ENCODE measurements around the gene JMY. TPM values are rescaled to one million over a fixed set of nuclear protein-coding genes. Genes with fewer than 3 reads are reported as not detected.

The JMY gene
- total RNA-seq, 1 experiment from 2014 or later: 3.5 TPM

DNA sequence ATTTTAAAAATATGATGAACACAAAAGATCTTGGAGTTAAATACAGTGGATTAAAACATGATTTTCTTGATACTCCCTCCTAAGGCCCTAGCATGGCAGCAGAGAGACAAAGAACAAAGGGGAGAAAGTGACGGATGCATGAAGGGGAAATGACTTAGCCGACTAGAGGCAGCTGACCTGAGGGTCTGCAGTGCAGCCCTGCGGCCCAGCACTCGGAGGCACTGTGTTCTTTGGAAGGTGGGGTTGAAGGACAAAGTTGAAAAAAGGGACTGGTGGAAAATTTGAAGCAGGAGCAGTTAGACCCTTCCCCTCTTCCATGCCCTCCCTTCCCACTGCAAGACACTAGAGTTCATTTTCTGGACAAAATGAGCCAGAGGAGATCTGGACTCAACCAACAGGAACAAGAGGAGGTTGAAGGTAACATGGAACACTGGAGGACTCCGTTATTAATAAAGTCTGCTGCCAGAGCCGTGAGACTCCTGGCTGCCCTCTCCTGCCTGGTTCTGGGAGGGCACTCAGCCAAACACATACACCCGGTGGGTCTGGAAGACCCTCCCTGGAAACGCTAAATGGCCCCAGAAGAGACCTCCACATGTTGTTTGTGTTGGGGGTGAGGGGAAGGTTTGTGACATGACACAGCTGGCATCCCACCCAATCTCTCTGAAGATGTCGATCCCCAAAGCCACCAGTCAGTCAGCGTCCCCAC is 98.1 kb downstream of the JMY start:
- H3K36me3 ChIP-seq (ENCODE audit: insufficient read depth, low read length, poor library complexity, severe bottlenecking): no peaks in the 10 kb centered on the region
- no peaks in the 10 kb centered on the region for H3K9me3 ChIP-seq (ENCODE audit: low read depth, low read length, poor library complexity, severe bottlenecking)
- CTCF ChIA-PET: no interaction called here
- H3K27ac ChIP-seq (ENCODE audit: low read depth, low read length, poor library complexity, severe bottlenecking): no peak overlapping the region
- intact Hi-C loops (cut with micrococcal nuclease; ENCODE audit: unreplicated experiment): no loop called here
- H3K27me3 ChIP-seq (replicated peaks; ENCODE audit: insufficient read depth, low read depth, low read length, poor library complexity): no peaks in the 10 kb centered on the region
- POLR2A ChIA-PET (ENCODE audit: low non-redundant PET): no interaction called here
- no TSS peak for BruUV-seq (replicated peaks)
- TF ChIP-seq, protein P1, sequence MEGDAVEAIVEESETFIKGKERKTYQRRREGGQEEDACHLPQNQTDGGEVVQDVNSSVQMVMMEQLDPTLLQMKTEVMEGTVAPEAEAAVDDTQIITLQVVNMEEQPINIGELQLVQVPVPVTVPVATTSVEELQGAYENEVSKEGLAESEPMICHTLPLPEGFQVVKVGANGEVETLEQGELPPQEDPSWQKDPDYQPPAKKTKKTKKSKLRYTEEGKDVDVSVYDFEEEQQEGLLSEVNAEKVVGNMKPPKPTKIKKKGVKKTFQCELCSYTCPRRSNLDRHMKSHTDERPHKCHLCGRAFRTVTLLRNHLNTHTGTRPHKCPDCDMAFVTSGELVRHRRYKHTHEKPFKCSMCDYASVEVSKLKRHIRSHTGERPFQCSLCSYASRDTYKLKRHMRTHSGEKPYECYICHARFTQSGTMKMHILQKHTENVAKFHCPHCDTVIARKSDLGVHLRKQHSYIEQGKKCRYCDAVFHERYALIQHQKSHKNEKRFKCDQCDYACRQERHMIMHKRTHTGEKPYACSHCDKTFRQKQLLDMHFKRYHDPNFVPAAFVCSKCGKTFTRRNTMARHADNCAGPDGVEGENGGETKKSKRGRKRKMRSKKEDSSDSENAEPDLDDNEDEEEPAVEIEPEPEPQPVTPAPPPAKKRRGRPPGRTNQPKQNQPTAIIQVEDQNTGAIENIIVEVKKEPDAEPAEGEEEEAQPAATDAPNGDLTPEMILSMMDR (conservative IDR thresholded peaks at IDR 0.05; ENCODE audit: low read depth, low read length): 0 out of 2 replicates have a peak, but pooled peaks have one; percentile 18
- TF ChIP-seq EZH2 (IDR thresholded peaks at IDR 0.05; ENCODE audit: borderline replicate concordance, low read depth, low read length, poor library complexity, severe bottlenecking): no peak
- DNase-seq (ENCODE audit: low spot score): no peak
- H3K4me3 ChIP-seq (ENCODE audit: low read depth, low read length, poor library complexity, severe bottlenecking): no peak overlapping the region
- H3K4me1 ChIP-seq (ENCODE audit: insufficient read depth, low read length, poor library complexity, severe bottlenecking): no peaks in the 10 kb centered on the region

DNA sequence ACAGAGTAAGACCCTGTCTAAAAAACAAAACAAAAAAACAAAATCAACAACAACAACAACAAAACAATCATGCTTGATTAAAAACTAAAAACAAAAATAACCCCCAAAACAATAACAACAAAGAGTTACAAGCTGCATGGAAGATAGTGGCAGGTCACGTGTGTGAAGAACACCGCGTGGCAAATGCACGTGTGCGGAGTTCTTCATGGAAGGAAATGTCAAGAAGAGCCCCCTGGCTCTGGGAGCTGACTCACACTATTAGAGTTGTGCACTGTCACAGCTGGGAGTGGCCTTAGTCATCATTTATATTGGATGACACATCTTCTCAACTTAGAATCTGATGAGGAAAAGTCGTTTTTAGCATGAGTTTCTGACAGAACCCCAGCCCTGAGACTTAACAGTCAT is 110.5 kb downstream of the JMY start:
- BruUV-seq (replicated peaks): no TSS peak
- no peaks in the 10 kb centered on the region for H3K27me3 ChIP-seq (replicated peaks; ENCODE audit: insufficient read depth, low read depth, low read length, poor library complexity)
- ChIA-PET POLR2A (ENCODE audit: low non-redundant PET) (no interaction called here), CTCF (no interaction called here)
- H3K36me3 ChIP-seq (ENCODE audit: insufficient read depth, low read length, poor library complexity, severe bottlenecking): no peaks in the 10 kb centered on the region
- H3K4me1 ChIP-seq (ENCODE audit: insufficient read depth, low read length, poor library complexity, severe bottlenecking): no peaks in the 10 kb centered on the region
- no peak overlapping the region for H3K27ac ChIP-seq (ENCODE audit: low read depth, low read length, poor library complexity, severe bottlenecking)
- no peak overlapping the region for H3K4me3 ChIP-seq (ENCODE audit: low read depth, low read length, poor library complexity, severe bottlenecking)
- intact Hi-C loops (cut with micrococcal nuclease; ENCODE audit: unreplicated experiment): no loop called here
- DNase-seq (ENCODE audit: low spot score): peak; percentile 78
- no peaks in the 10 kb centered on the region for H3K9me3 ChIP-seq (ENCODE audit: low read depth, low read length, poor library complexity, severe bottlenecking)
- TF ChIP-seq, protein P1 (conservative IDR thresholded peaks at IDR 0.05; ENCODE audit: low read depth, low read length): no peak
- TF ChIP-seq EZH2 (IDR thresholded peaks at IDR 0.05; ENCODE audit: borderline replicate concordance, low read depth, low read length, poor library complexity, severe bottlenecking): no peak

DNA sequence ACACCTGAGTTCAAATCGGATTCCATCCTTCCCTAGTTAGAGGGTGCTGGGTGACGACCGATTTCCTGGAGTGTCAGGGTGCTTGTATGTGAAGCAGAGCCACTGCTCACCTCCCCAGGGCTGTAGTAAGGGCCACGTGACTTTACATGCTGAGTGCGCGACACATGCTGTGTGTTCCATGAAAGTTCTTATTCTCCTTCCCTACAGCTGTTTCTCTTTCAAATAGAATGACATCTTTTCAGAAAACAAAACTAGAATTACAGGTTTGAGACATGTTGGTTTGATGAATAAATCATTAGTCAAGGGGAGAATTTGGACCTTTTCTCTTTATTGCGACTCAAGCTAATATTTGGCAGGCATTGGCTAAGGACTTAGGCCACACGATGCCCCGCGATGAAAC is 113.1 kb downstream of the JMY start:
- no TSS peak for BruUV-seq (replicated peaks)
- intact Hi-C loops (cut with micrococcal nuclease; ENCODE audit: unreplicated experiment): no loop called here
- H3K27ac ChIP-seq (ENCODE audit: low read depth, low read length, poor library complexity, severe bottlenecking): no peak overlapping the region
- TF ChIP-seq EZH2 (IDR thresholded peaks at IDR 0.05; ENCODE audit: borderline replicate concordance, low read depth, low read length, poor library complexity, severe bottlenecking): no peak
- TF ChIP-seq, protein P1 (conservative IDR thresholded peaks at IDR 0.05; ENCODE audit: low read depth, low read length): no peak
- H3K9me3 ChIP-seq (ENCODE audit: low read depth, low read length, poor library complexity, severe bottlenecking): no peaks in the 10 kb centered on the region
- no peak overlapping the region for H3K4me3 ChIP-seq (ENCODE audit: low read depth, low read length, poor library complexity, severe bottlenecking)
- H3K27me3 ChIP-seq (replicated peaks; ENCODE audit: insufficient read depth, low read depth, low read length, poor library complexity): no peaks in the 10 kb centered on the region
- no peaks in the 10 kb centered on the region for H3K36me3 ChIP-seq (ENCODE audit: insufficient read depth, low read length, poor library complexity, severe bottlenecking)
- ChIA-PET CTCF (no interaction called here), POLR2A (ENCODE audit: low non-redundant PET) (no interaction called here)
- no peak for DNase-seq (ENCODE audit: low spot score)
- H3K4me1 ChIP-seq (ENCODE audit: insufficient read depth, low read length, poor library complexity, severe bottlenecking): no peaks in the 10 kb centered on the region

Measured in A673 (cell line).